ENCODE results near the gene CBARP. TPM values are rescaled to one million over a fixed set of nuclear protein-coding genes. Genes with fewer than 3 reads are reported as not detected.

The CBARP gene
- total and polyA plus RNA-seq, 2 donors (not counting 3 experiments of a cell fraction or from before 2014, with no cell fraction given) = 3.5 to 9.2 TPM

DNA sequence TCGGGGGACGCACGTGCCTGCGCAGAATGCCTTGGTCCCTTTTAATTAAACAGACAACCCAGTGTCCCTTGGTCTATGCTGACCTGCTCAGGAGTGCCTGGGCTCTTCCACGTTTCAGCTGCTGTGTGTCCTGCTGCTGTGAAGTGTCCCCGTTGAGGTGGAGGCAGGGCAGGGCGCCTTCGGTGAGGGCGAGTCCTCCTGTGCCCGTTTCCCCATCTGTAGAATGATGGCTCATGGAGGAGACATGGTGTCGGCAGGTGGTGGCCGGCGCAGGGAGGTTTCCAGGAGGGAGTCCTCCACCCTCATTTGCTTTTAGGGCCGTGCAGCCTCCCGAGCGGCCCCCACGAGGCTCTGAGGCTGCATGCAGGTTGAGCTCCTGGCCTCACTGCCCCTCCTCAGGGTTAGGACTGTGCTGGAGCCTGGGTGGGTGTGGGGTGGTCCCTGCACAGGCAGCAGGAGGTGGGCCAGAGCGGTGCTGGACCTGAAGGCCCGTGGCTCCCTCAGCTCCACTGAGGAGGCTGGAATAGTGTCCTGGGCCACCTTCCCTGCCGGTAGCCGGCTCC lies 23.4 kb downstream of the CBARP start:
- no peaks in the 10 kb centered on the region for H4K20me1 ChIP-seq (replicated peaks; ENCODE audit: control insufficient read depth, extremely low read depth, insufficient read depth, low read length)
- no peak overlapping the region for H3K4me3 ChIP-seq (replicated peaks in 1 of 3; ENCODE audit: insufficient read depth in 1 of 3, low read depth in 1 of 3, low read length in 3 of 3)
- no peaks in the 10 kb centered on the region for H3K27me3 ChIP-seq (ENCODE audit: control insufficient read depth in 2 of 2, insufficient read depth in 2 of 2, low read length in 2 of 2)
- DNase-seq (ENCODE audit: low read depth, low spot score) (no peak), FAIRE-seq (no peak)
- peaks cover 80% of the 10 kb centered on the region for H3K79me2 ChIP-seq (ENCODE audit: control insufficient read depth, insufficient read depth, low read length)
- no peaks in the 10 kb centered on the region for H3K9me3 ChIP-seq (replicated peaks; ENCODE audit: control insufficient read depth, insufficient read depth, low read length)
- H3K4me1 ChIP-seq (ENCODE audit: control insufficient read depth, extremely low read depth, insufficient read depth, low read length) = peaks cover 28% of the 10 kb centered on the region
- H3K4me2 ChIP-seq (ENCODE audit: insufficient read depth, low read length) = peak overlapping the region; percentile 44
- H3K27ac ChIP-seq (ENCODE audit: insufficient read depth, low read depth, low read length) = peak overlapping the region; percentile 48
- ChIA-PET CTCF (interaction anchor here (0.6 to 2.6 kb wide), 11 partner anchors 9 to 157 kb away, joined by 3 to 14 read pairs (median 5); partner anchors contain the start of genes ATP5F1D and GPX4), POLR2A (interaction anchor here (0.6 to 1.3 kb wide), 3 partner anchors 55 to 111 kb away, joined by 3 to 10 read pairs (median 3); partner anchors contain the start of genes CIRBP and GPX4)
- H3K9me1 ChIP-seq (replicated peaks; ENCODE audit: control insufficient read depth, extremely low read depth, insufficient read depth, low read length) = no peaks in the 10 kb centered on the region
- TF ChIP-seq POLR2AphosphoS5 (IDR thresholded peaks at IDR 0.05; ENCODE audit: insufficient read depth, low read depth, low read length) (no peak), MAX (IDR thresholded peaks at IDR 0.05; ENCODE audit: insufficient read depth, insufficient read length) (peak; percentile 14)
- TF ChIP-seq, protein P1, sequence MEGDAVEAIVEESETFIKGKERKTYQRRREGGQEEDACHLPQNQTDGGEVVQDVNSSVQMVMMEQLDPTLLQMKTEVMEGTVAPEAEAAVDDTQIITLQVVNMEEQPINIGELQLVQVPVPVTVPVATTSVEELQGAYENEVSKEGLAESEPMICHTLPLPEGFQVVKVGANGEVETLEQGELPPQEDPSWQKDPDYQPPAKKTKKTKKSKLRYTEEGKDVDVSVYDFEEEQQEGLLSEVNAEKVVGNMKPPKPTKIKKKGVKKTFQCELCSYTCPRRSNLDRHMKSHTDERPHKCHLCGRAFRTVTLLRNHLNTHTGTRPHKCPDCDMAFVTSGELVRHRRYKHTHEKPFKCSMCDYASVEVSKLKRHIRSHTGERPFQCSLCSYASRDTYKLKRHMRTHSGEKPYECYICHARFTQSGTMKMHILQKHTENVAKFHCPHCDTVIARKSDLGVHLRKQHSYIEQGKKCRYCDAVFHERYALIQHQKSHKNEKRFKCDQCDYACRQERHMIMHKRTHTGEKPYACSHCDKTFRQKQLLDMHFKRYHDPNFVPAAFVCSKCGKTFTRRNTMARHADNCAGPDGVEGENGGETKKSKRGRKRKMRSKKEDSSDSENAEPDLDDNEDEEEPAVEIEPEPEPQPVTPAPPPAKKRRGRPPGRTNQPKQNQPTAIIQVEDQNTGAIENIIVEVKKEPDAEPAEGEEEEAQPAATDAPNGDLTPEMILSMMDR (IDR thresholded peaks at IDR 0.05; ENCODE audit: extremely low read depth in 1 of 2, insufficient read depth in 1 of 2, low read depth in 1 of 2, low read length in 2 of 2) = no peak
- BruUV-seq (replicated peaks) = TSS peak; percentile 34
- H2AFZ ChIP-seq (ENCODE audit: low read depth, low read length) = no peak overlapping the region
- intact Hi-C loops (cut with micrococcal nuclease) = no loop called here
- dilution Hi-C loops (cut with MboI; ENCODE audit: extremely low pct_ligation_motif_present, low sequenced_read_pairs) = no loop called here
- H3K36me3 ChIP-seq (ENCODE audit: control insufficient read depth in 2 of 2, extremely low read depth in 1 of 2, insufficient read depth in 2 of 2, low read length in 2 of 2) = peaks cover 0 to 4% of the 10 kb centered on the region in 2 experiments
- H3K9ac ChIP-seq (replicated peaks; ENCODE audit: extremely low read depth, insufficient read depth, low read length) = peak overlapping the region; percentile 14
